Measurements from ENCODE around the gene TSHZ2.

GRCh38 chr20:53260591-53260990, 288.4 kb downstream of the TSHZ2 start:
- no peak for TF ChIP-seq CTCF (IDR thresholded peaks at IDR 0.05 in 2 of 3, conservative IDR thresholded peaks at IDR 0.05 in 1 of 3; ENCODE audit: borderline replicate concordance in 1 of 3, insufficient read depth in 1 of 3, low read depth in 2 of 3, low read length in 2 of 3)
- no peak for TF ChIP-seq REST (IDR thresholded peaks at IDR 0.05; ENCODE audit: low read depth)
- no peak for TF ChIP-seq ZFX (IDR thresholded peaks at IDR 0.05)
- no peak for TF ChIP-seq EZH2 (IDR thresholded peaks at IDR 0.05)
- TF ChIP-seq SRF (IDR thresholded peaks at IDR 0.05; ENCODE audit: low read depth) = no peak
- no peak for TF ChIP-seq YY1 (IDR thresholded peaks at IDR 0.05; ENCODE audit: extremely low read depth, insufficient replicate concordance, low read depth, low read length)
- TF ChIP-seq POLR2A (IDR thresholded peaks at IDR 0.05; ENCODE audit: borderline replicate concordance, extremely low read depth, insufficient read depth, insufficient read length) = no peak
- no peak for TF ChIP-seq SP1 (IDR thresholded peaks at IDR 0.05; ENCODE audit: low read depth)
- TF ChIP-seq MAX (IDR thresholded peaks at IDR 0.05) = no peak
- no peak for TF ChIP-seq RAD21 (IDR thresholded peaks at IDR 0.05; ENCODE audit: low read depth)
- TF ChIP-seq ZBTB33 (IDR thresholded peaks at IDR 0.05; ENCODE audit: extremely low read depth, insufficient replicate concordance, low read length) = no peak

Data from HCT116 (cell line).